Fibroblast of gingiva (primary cell): Measurements from ENCODE around the gene SAG.

Experiments
- DNase-seq: peaks from one replicate; pipeline ENCODE4 v3.0.0-alpha.2; 2011; ENCODE audit warnings: low read depth

Gene SAG

GRCh38 chr2:233307565-233307964 is at the start of gene SAG:
Gene SAG (plus strand): TSS chr2:233307816. CDS start chr2:233309190, 1,374 bp downstream.
- no peak for DNase-seq

GRCh38 chr2:233258211-233258610 is 49.4 kb upstream of the SAG start:
- no peak for DNase-seq

- DNase-seq: no peak
Observed at GRCh38 chr2:233259730-233260129, 47.9 kb upstream of the SAG start.

- no peak for DNase-seq
Observed at GRCh38 chr2:233260661-233261060, 47.0 kb upstream of the SAG start.

GRCh38 chr2:233261819-233262555 is 45.6 kb upstream of the SAG start:
- DNase-seq: no peak

- no peak for DNase-seq
Observed at GRCh38 chr2:233262562-233262961, 45.1 kb upstream of the SAG start.

GRCh38 chr2:233263045-233263570 is 44.5 kb upstream of the SAG start:
- DNase-seq: no peak

- DNase-seq: no peak
Observed at GRCh38 chr2:233264667-233265066, 42.9 kb upstream of the SAG start.

- DNase-seq: no peak
Observed at GRCh38 chr2:233265899-233266431, 41.7 kb upstream of the SAG start.

- DNase-seq: no peak
Observed at GRCh38 chr2:233266481-233266880, 41.1 kb upstream of the SAG start.

GRCh38 chr2:233267516-233268245 is 39.9 kb upstream of the SAG start:
- no peak for DNase-seq

GRCh38 chr2:233270366-233270765 is 37.2 kb upstream of the SAG start:
- no peak for DNase-seq

- DNase-seq: no peak
Observed at GRCh38 chr2:233270951-233271350, 36.7 kb upstream of the SAG start.

- DNase-seq: no peak
Observed at GRCh38 chr2:233271693-233272092, 35.9 kb upstream of the SAG start.

GRCh38 chr2:233273120-233273519 is 34.5 kb upstream of the SAG start:
- no peak for DNase-seq

GRCh38 chr2:233275223-233275622 is 32.4 kb upstream of the SAG start:
- no peak for DNase-seq

- no peak for DNase-seq
Observed at GRCh38 chr2:233278921-233279320, 28.7 kb upstream of the SAG start.

- no peak for DNase-seq
Observed at GRCh38 chr2:233280114-233280693, 27.4 kb upstream of the SAG start.

GRCh38 chr2:233281553-233281952 is 26.1 kb upstream of the SAG start:
- DNase-seq: no peak

- DNase-seq: no peak
Observed at GRCh38 chr2:233281992-233282603, 25.5 kb upstream of the SAG start.

- no peak for DNase-seq
Observed at GRCh38 chr2:233285921-233286320, 21.7 kb upstream of the SAG start.

GRCh38 chr2:233287871-233288270 is 19.7 kb upstream of the SAG start:
- DNase-seq: no peak
